Fibroblast of pulmonary artery (primary cell): ENCODE results near the gene EDEM3.

Source experiments
- DNase-seq: peaks from one replicate; pipeline ENCODE4 v3.0.0-alpha.2; 2010; ENCODE audit warnings: low read depth
- H3K4me3 ChIP-seq: replicated peaks from 2 replicates; pipeline ENCODE4 v1.5.1; 2011; ENCODE audit warnings: low read depth, mild to moderate bottlenecking, control low read depth, low read length, moderate library complexity
- TF ChIP-seq, protein P1 (sequence below): IDR thresholded peaks from 2 replicates; pipeline ENCODE4 v1.5.1; 2011; ENCODE audit warnings: mild to moderate bottlenecking, control low read depth, low read length, inconsistent platforms; ENCODE audit errors: missing control alignments

Gene EDEM3

DNA sequence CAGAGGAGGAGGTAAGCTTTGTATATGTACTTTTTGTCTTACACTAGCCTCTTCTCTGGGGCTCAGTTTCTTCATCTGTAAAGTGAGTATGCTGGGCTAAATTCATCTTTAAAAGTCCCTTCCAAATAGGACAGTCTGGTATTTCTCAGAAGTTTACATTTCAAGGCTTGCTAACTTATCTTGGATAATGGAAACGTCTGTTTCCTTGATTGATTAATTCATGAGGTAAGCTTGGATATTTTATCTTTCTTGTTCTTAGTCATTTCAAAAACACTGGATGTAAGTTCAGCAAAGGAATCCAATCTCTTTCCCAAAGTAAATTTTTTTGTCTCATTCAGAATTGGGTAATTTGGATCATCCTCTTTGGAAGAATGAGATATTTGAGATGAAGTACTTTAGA, 111.0 kb downstream of the EDEM3 start:
- TF ChIP-seq, protein P1, sequence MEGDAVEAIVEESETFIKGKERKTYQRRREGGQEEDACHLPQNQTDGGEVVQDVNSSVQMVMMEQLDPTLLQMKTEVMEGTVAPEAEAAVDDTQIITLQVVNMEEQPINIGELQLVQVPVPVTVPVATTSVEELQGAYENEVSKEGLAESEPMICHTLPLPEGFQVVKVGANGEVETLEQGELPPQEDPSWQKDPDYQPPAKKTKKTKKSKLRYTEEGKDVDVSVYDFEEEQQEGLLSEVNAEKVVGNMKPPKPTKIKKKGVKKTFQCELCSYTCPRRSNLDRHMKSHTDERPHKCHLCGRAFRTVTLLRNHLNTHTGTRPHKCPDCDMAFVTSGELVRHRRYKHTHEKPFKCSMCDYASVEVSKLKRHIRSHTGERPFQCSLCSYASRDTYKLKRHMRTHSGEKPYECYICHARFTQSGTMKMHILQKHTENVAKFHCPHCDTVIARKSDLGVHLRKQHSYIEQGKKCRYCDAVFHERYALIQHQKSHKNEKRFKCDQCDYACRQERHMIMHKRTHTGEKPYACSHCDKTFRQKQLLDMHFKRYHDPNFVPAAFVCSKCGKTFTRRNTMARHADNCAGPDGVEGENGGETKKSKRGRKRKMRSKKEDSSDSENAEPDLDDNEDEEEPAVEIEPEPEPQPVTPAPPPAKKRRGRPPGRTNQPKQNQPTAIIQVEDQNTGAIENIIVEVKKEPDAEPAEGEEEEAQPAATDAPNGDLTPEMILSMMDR: no peak
- H3K4me3 ChIP-seq: no peak overlapping the region
- no peak for DNase-seq

DNA sequence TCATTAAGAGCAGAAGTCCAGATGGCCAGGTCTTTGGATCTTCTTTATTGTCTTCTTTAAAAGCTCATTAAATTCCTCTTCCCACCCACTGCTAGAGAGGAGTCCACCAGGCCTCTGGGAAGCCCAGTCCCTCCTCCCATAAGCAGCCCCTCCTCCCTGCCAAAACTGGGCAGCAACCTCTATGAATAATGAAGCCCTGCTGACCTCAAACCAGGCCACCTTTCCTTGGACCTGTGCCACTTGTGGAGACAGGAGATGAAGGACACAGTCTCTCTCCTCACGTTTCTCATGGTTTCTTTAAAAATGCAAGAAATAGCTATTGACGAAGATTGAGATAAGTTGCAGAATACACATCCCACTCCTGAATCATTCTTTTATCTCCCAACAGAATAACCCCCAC, 112.8 kb downstream of the EDEM3 start:
- TF ChIP-seq, protein P1: no peak

DNA sequence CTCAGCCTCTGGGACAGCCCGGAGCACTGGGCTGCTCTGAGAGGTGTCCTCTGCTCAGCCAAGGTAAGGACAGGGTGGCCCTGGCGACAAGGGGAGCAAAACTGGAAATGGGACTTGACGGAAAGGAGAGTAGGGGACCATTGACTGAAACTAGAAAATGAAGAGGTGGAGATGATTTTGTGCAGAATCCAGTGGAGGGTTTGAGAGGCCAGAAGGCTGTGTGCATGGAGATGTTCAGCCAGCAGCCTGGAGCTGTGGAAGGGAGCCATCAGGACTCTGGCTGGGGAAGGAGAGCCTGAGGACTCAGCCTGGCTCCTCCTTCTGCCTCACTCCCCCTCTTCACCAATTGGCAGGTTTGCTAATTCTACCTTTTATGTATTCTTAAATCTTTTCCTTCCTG, 114.2 kb downstream of the EDEM3 start:
- DNase-seq: no peak
- H3K4me3 ChIP-seq: no peak overlapping the region
- TF ChIP-seq, protein P1: no peak

More for the DNA sequence above, 112.8 kb downstream of the EDEM3 start:
- H3K4me3 ChIP-seq: no peak overlapping the region
- DNase-seq: no peak
